Fibroblast of pulmonary artery (primary cell): ENCODE data around the gene SNRNP25.

ENCODE experiments used
- DNase-seq: peaks from one replicate; pipeline ENCODE4 v3.0.0-alpha.2; 2010; ENCODE audit warnings: low read depth
- H3K4me3 ChIP-seq: replicated peaks from 2 replicates; pipeline ENCODE4 v1.5.1; 2011; ENCODE audit warnings: low read depth, mild to moderate bottlenecking, control low read depth, low read length, moderate library complexity
- CTCF ChIP-seq: IDR thresholded peaks from 2 replicates; pipeline ENCODE4 v1.5.1; 2011; ENCODE audit warnings: mild to moderate bottlenecking, control low read depth, low read length, inconsistent platforms; ENCODE audit errors: missing control alignments

SNRNP25 gene

DNA sequence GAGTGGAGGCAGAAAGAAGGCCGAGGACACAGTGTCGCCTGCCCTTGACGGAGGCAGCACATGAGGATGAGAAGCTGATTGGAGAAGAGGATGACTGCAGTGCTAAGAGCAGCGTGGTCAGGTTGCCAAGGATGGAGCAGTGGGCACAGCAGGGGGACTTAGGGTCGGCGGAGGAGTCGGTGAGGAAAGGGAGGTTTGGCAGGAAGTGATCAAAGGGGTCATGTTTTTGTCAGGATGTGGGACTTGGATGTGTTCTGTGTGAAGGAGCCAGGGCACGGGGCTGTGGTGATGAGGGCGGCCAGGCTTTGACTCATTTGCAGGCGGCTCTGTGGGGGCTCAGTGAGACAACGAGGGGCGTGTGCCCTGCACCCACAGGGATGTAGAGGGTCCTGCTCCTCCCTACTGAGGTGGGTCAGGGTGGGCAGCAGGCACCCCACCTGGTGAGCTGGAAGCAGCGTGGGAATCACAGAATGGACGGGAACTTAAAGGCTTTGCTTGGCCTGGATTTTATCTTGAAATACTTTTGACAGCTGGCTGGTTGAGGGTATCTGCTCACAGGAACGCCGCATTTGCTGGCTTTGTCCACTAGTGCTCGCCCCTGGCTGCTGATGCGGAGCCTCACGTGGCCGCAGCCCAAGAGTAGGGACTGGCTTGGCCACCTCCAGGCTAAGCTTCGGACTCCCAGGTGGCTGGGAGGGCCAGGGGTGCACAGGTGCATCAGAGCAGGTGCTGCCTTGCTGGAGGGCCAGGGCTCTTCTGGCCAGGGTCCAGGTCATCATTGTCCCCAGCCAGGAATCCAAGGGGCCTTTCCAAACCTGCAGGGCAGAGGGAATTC lies 30.4 kb downstream of the SNRNP25 start:
- no peak overlapping the region for H3K4me3 ChIP-seq
- peak; percentile 39 for DNase-seq
- no peak for TF ChIP-seq CTCF

GRCh38 chr16:84718-85406 lies 31.2 kb downstream of the SNRNP25 start:
- TF ChIP-seq CTCF: no peak
- peak; percentile 93 for DNase-seq
- no peak overlapping the region for H3K4me3 ChIP-seq

- H3K4me3 ChIP-seq: no peak overlapping the region
- no peak for TF ChIP-seq CTCF
- no peak for DNase-seq
Measured at GRCh38 chr16:85407-85782, 31.8 kb downstream of the SNRNP25 start.

- DNase-seq: no peak
- H3K4me3 ChIP-seq: no peak overlapping the region
- TF ChIP-seq CTCF: no peak
Measured at GRCh38 chr16:85865-86264, 32.2 kb downstream of the SNRNP25 start.

GRCh38 chr16:86483-86952 lies 32.9 kb downstream of the SNRNP25 start:
- no peak for TF ChIP-seq CTCF
- DNase-seq: no peak
- no peak overlapping the region for H3K4me3 ChIP-seq

DNA sequence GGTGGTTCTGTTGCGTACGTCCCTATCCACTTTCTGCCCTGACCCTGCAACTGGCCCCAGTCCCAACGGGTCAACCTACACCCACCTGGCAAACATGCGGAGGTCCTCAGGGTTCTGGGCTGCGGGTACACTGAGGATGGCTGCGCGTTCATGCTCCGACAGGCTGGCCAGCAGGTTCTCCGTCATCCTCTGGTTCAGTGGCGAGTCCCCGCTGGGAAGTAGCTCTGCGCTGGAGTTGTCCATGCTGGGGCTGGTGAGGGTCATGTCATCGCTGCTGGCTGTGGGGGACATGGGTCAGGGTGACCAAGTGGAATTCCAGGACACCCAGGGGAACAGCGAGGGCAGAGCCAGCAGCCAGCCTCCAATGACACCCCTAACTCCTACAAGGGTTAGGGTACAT lies 35.0 kb downstream of the SNRNP25 start:
- H3K4me3 ChIP-seq: no peak overlapping the region
- no peak for DNase-seq
- TF ChIP-seq CTCF: no peak
